HS-5 (cell line): Measurements from ENCODE around the gene RFC3.

Source experiments
- DNase-seq: peaks from one replicate; pipeline ENCODE4 v3.0.0-alpha.2; 2012; ENCODE audit warnings: low read depth

The RFC3 gene

GRCh38 chr13:33865945-33866344 is 48.0 kb downstream of the RFC3 start:
- DNase-seq, result no peak

- no peak for DNase-seq
Measured at GRCh38 chr13:33867472-33867871, 49.5 kb downstream of the RFC3 start.

GRCh38 chr13:33868343-33868994 is 50.5 kb downstream of the RFC3 start:
- DNase-seq, result no peak

GRCh38 chr13:33869005-33869404 is 51.1 kb downstream of the RFC3 start:
- no peak for DNase-seq

- no peak for DNase-seq
Measured at GRCh38 chr13:33870046-33870668, 52.2 kb downstream of the RFC3 start.

- no peak for DNase-seq
Measured at GRCh38 chr13:33871207-33872004, 53.5 kb downstream of the RFC3 start.

GRCh38 chr13:33872005-33872351 is 54.0 kb downstream of the RFC3 start:
- DNase-seq, result no peak

GRCh38 chr13:33873251-33873908 is 55.4 kb downstream of the RFC3 start:
- DNase-seq, result no peak

- no peak for DNase-seq
Measured at GRCh38 chr13:33874871-33875270, 56.9 kb downstream of the RFC3 start.

- no peak for DNase-seq
Measured at GRCh38 chr13:33875618-33876401, 57.9 kb downstream of the RFC3 start.

- DNase-seq, result no peak
Measured at GRCh38 chr13:33876716-33877394, 58.9 kb downstream of the RFC3 start.

- no peak for DNase-seq
Measured at GRCh38 chr13:33879118-33879517, 61.2 kb downstream of the RFC3 start.

GRCh38 chr13:33882804-33883203 is 64.9 kb downstream of the RFC3 start:
- DNase-seq, result no peak

GRCh38 chr13:33884531-33885220 is 66.7 kb downstream of the RFC3 start:
- no peak for DNase-seq
